GM21528 (cell line): ENCODE measurements around the gene HGD.
"Not testable (repeated sequence)": the region's sequence is repeated elsewhere in the genome, so short reads cannot be mapped to it uniquely, and the experiment has no call there.

Experiments used
- ATAC-seq: cut with Tn5 transposase; IDR thresholded peaks from one replicate; pipeline ENCODE4 v1.9.1; 2021; ENCODE audit warnings: mild to moderate bottlenecking, moderate library complexity; ENCODE audit not compliant: unreplicated experiment, low FRiP score

The HGD gene

GRCh38 chr3:120641696-120642246 lies 40.3 kb downstream of the HGD start:
- ATAC-seq = no peak

GRCh38 chr3:120640231-120640630 lies 41.8 kb downstream of the HGD start:
- ATAC-seq = no peak

GRCh38 chr3:120638820-120639219 lies 43.2 kb downstream of the HGD start:
- ATAC-seq = not testable (repeated sequence)

- ATAC-seq = no peak
These were observed 44.0 kb downstream of the HGD start for GRCh38 chr3:120637851-120638559.

- no peak for ATAC-seq
These were observed 45.1 kb downstream of the HGD start for GRCh38 chr3:120636795-120637401.

GRCh38 chr3:120634539-120634938 lies 47.5 kb downstream of the HGD start:
- no peak for ATAC-seq

- ATAC-seq = no peak
These were observed 56.9 kb downstream of the HGD start for GRCh38 chr3:120625159-120625586.

GRCh38 chr3:120623727-120624093 lies 58.3 kb downstream of the HGD start:
- ATAC-seq = no peak

GRCh38 chr3:120622870-120623726 lies 58.9 kb downstream of the HGD start:
- ATAC-seq = no peak

- ATAC-seq = no peak
These were observed 59.6 kb downstream of the HGD start for GRCh38 chr3:120622457-120622856.

- not testable (repeated sequence) for ATAC-seq
These were observed 65.3 kb downstream of the HGD start for GRCh38 chr3:120616745-120617144.

GRCh38 chr3:120615847-120616609 lies 66.0 kb downstream of the HGD start:
- ATAC-seq = no peak

GRCh38 chr3:120614765-120615164 lies 67.3 kb downstream of the HGD start:
- ATAC-seq = no peak

GRCh38 chr3:120608506-120608905 lies 73.5 kb downstream of the HGD start:
- ATAC-seq = no peak

- no peak for ATAC-seq
These were observed 77.3 kb downstream of the HGD start for GRCh38 chr3:120604784-120605183.

GRCh38 chr3:120604382-120604781 lies 77.7 kb downstream of the HGD start:
- ATAC-seq = no peak

- ATAC-seq = no peak
These were observed 79.4 kb downstream of the HGD start for GRCh38 chr3:120602682-120603081.

- no peak for ATAC-seq
These were observed 80.5 kb downstream of the HGD start for GRCh38 chr3:120601554-120601953.

GRCh38 chr3:120599211-120599610 lies 82.8 kb downstream of the HGD start:
- ATAC-seq = no peak

- peak; percentile 50 for ATAC-seq
These were observed 84.5 kb downstream of the HGD start for GRCh38 chr3:120597445-120598049.
